Measurements from ENCODE around the gene PCBD2.

PCBD2 gene

DNA sequence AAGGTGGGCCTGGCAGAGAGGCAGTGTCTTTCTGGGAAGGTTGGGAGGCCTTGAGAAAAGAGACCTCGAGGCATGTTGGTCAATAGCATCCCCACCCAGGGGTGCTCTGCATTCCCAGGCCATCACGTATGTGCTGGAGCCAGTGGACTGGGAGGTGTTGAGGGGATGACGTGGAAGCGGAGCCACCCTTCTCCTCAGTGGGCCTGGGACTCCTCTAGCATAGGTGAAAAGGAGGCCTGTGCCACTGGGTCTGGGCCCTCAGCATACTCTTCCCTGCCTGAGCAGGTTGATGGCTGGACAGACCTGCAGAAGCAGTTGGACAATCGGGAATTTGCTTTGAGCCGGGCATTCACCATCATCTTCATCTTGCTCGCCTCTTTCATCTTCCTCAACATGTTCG is 103.6 kb downstream of the PCBD2 start:
- DNase-seq, result no peak

DNA sequence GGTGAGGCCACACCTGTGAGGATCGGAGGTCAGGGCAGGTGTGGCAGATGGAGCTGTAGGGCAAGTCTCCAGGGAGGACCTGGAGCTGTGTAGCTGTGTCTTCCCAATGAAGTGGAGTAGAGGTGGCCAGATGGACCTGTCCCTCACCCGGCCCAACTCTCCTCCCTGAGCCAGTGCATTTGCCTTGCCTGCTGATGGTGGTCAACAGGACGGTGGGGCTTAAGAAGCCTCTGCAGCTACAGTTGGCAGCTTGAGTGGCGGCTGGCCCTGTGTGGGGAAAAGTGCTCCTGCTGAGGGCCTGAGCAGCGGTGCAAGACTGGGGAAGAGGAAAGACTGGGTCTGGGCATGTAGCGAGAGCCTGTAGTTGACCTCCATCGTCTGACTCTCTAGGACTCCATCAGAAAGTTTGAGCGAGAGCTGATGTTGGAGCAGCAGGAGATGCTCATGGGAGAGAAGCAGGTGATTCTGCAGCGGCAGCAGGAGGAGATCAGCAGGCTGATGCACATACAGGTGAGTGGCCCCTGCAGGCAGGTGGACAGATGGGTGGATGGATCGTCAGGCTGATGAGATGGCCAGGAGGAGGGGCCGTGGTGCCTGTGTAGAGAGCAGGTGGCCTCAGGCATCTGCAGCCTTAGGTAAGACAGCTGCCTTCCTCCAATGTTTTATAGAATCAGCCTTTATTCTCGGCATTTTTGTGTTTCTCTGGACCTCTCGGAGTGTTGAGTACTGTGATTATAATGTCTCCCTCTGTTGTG is 104.2 kb downstream of the PCBD2 start:
- no peak for DNase-seq

DNA sequence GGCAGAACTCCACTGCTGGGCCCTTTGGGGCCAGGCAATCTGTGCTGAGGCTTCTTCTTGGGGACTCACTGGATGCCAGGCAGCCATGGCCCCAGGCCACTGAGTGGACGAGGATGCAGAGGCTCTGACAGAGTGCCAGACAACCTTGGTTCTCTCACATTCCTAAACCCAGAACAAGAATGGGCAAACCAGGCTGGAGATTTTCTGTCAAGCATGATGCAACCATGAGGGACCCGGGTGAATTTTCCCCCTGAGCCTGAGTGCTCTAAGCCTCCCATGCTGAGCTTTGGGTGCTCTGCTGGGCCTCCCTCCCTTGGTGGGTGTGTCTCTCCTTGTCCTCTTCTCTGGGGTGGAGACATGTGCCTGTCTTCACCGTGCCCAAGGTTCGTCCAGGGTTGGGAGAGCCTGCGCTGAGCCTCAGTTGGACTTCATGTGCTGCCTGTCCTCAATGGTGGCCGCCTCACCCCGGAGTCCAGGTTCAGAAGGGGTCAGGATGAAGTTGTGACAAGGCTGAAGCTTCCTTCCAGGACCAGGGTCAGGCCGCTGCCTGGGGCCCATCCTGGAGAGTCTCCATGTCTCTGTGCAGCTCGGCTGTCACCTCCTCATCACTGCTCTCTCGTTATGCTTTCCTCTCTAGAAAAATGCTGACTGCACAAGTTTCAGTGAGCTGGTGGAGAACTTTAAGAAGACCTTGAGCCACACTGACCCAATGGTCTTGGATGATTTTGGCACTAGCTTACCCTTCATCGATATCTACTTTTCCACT is 105.0 kb downstream of the PCBD2 start:
- no peak for DNase-seq

DNA sequence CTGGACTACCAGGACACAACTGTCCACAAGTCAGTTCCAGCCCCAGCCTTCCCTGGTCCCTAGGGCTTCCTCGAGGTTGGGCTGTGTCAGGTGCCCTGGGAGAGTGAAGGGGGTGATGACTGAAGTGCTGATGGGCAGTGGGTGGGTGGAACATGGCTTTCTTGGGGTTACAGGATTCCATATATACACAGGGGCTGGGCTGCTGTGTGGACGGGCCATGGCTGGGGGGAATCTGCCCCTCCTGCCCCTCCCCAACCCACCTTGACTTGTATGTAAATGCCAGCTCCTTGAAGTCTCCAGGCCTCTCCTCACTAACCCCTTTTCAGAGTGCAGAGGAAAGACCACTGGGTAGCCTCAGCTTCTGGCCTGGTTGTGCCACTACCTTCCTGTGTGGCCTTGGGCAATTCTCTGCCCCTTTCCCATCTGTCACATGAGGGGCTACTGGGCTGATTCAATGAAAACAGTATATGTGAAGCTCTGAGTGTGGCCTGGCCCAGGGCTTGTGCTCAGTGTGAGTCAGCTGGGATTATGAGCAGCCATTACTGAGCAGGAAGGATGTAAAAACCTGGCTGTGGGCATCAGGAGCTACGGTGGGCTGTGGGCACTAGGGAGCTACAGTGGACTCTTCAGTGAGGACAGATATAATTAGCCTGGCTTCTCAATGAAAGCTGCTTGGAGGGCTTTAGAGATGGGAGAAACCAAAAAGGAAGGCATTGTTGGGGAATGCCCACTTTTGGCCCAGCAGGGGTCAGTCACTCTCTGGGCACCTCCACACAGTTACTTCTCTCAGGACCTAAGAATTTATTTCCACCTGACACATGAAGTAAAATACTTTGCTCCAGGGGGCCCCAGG is 105.8 kb downstream of the PCBD2 start:
- no peak for DNase-seq

DNA sequence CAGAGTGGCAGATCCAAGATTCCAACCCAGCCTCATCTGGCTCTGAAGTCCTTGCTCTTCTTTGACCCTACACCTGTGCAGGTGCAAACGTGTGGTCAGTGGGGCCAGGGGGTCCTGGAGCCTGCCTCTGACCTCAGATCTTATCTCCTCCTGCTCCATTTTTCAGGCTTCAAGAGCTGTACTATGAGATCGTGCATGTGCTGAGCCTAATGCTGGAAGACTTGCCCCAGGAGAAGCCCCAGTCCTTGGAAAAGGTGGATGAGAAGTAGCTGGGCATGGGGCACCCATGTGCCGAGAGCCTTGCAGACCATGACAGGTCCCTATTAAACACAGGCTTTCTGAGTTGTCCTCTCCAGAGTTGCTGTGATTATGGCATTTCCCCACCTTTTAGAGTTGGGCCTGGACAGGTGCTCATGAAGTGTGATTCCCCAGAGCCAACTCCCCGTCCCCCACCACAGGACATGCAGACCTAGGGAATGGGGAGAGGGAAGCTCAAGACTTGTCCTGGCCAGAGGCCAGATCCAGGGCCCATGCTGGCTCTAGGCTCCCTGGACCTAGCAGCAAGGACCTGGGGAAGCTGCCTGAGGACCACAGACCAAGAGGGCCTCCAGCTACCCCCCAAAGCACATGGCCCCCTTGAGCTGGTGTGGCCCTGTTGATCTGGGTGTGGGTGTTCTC is 106.6 kb downstream of the PCBD2 start:
- no peak for DNase-seq

DNA sequence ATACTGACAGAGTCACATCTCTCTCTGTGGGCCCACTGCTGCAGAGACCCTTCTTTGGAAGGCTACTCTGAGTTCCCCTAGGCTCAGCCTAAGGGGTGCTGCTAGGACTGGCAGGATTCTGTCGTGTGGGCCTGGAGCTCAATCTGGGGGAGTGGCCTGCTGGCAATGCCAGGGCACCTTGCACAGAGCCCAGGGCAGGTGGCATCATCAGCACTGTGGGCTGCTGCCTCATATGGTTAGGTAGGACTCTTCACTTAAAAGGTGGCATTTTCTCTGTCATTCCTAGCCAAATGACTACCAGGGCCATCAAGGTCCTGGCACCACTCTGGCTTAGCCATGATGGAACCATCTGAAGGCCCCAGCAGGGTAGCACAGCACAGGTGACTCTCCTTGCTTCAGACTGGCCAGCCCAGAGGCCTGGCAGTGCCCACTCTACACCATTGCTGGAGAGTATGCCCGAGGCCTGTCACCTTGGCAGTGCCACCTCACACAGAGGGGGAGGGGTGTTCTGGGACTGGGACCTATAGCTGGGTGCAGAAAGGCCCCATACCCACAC is 107.2 kb downstream of the PCBD2 start:
- DNase-seq, result no peak
